ENCODE data around the gene CDH5.

Gene CDH5

GRCh38 chr16:66395806-66396555 is 29.5 kb downstream of the CDH5 start:
- no peak for DNase-seq

GRCh38 chr16:66397736-66398433 is 31.4 kb downstream of the CDH5 start:
- DNase-seq = no peak

GRCh38 chr16:66399031-66399430 is 32.5 kb downstream of the CDH5 start:
- DNase-seq = no peak

- DNase-seq = no peak
Measured at GRCh38 chr16:66399930-66400329, 33.4 kb downstream of the CDH5 start.

- DNase-seq = no peak
Measured at GRCh38 chr16:66400503-66401380, 34.3 kb downstream of the CDH5 start.

GRCh38 chr16:66401610-66402009 is 35.1 kb downstream of the CDH5 start:
- DNase-seq = no peak

GRCh38 chr16:66402166-66402565 is 35.7 kb downstream of the CDH5 start:
- DNase-seq = no peak

GRCh38 chr16:66402591-66403230 is 36.2 kb downstream of the CDH5 start:
- no peak for DNase-seq

- DNase-seq = no peak
Measured at GRCh38 chr16:66403531-66404145, 37.1 kb downstream of the CDH5 start.

GRCh38 chr16:66405057-66405783 is 38.7 kb downstream of the CDH5 start:
- DNase-seq = no peak

- DNase-seq = no peak
Measured at GRCh38 chr16:66406534-66407221, 40.2 kb downstream of the CDH5 start.

GRCh38 chr16:66408163-66409048 is 41.9 kb downstream of the CDH5 start:
- DNase-seq = no peak

GRCh38 chr16:66409156-66409555 is 42.7 kb downstream of the CDH5 start:
- DNase-seq = no peak

- DNase-seq = no peak
Measured at GRCh38 chr16:66412182-66412581, 45.7 kb downstream of the CDH5 start.

GRCh38 chr16:66414891-66415290 is 48.4 kb downstream of the CDH5 start:
- DNase-seq = no peak

GRCh38 chr16:66416136-66416535 is 49.6 kb downstream of the CDH5 start:
- DNase-seq = no peak

- DNase-seq = no peak
Measured at GRCh38 chr16:66416939-66417700, 50.6 kb downstream of the CDH5 start.

- no peak for DNase-seq
Measured at GRCh38 chr16:66418165-66418962, 51.9 kb downstream of the CDH5 start.

Measured in NCI-H2081 treated with DMSO at 0.1 percent for 48 hours (cell line).